Lower leg skin (tissue), 4 donors: ENCODE data around the gene SNX3. TPM values are rescaled to one million over a fixed set of nuclear protein-coding genes. Genes with fewer than 3 reads are reported as not detected.
A peak's percentile ranks its signal among the peaks of the same experiment; 100 is the strongest.

Experiments used
- DNase-seq, 2 donors: peaks; one replicate each; pipeline ENCODE4 v3.0.0-alpha.2; 2019; ENCODE audit warnings: low spot score in 2 of 2
- H3K4me3 ChIP-seq: fragments of 200-600 bp; sonication (generic); 2 replicates; pipeline ENCODE4 v1.5.1; 2017; ENCODE audit warnings: mild to moderate bottlenecking, low read depth; ENCODE audit not compliant: poor library complexity, severe bottlenecking
- CTCF ChIP-seq, 3 donors: fragments of 450-650 bp; IDR thresholded peaks; one replicate each; pipeline ENCODE4 v1.5.1; 2016; ENCODE audit warnings: antibody characterized with exemption in 3 of 3, mild to moderate bottlenecking in 3 of 3, moderate library complexity in 2 of 3
- POLR2A ChIP-seq, 2 donors: fragments of 450-650 bp; IDR thresholded peaks; one replicate each; pipeline ENCODE4 v1.6.1; 2016 to 2017; ENCODE audit warnings: antibody characterized with exemption in 2 of 2, mild to moderate bottlenecking in 1 of 2, moderate library complexity in 1 of 2
- WGBS, 2 donors: methylation state at CpG; one replicate each; pipeline ENCODE4 v1.1.5; 2018; 5-methylcytosine and 5-hydroxymethylcytosine counted together
- intact Hi-C: fragments of 100-400 bp; cut with DNase I; formaldehyde crosslinking; loops from one replicate; pipeline ENCODE4 v1.15.0; 2023; ENCODE audit warnings: low total_unique reads
- total RNA-seq, 4 donors: library from RNA; depleted of rRNA; stranded (reverse); fragments of >200 nt; gene quantifications; one replicate each; pipeline ENCODE4 v1.1.0, GENCODE V29; 2016

SNX3 gene
- total RNA-seq, 4 donors from 2014 or later = 94.6 to 127 (median 100) TPM

GRCh38 chr6:108163644-108164542 is 96.9 kb downstream of the SNX3 start:
- WGBS, 2 donors = 5 to 6% methylated on average over 41 of the region's 41 CpGs
- peak in 1 of 2 donors; percentile 40 for DNase-seq
- no peak for TF ChIP-seq POLR2A (IDR thresholded peaks at IDR 0.05)
- intact Hi-C loops = no loop called here
- no peak overlapping the region for H3K4me3 ChIP-seq

GRCh38 chr6:108163267-108163643 is 97.6 kb downstream of the SNX3 start:
- WGBS, 2 donors = 2 to 10% methylated on average over 6 of the region's 6 CpGs

DNA sequence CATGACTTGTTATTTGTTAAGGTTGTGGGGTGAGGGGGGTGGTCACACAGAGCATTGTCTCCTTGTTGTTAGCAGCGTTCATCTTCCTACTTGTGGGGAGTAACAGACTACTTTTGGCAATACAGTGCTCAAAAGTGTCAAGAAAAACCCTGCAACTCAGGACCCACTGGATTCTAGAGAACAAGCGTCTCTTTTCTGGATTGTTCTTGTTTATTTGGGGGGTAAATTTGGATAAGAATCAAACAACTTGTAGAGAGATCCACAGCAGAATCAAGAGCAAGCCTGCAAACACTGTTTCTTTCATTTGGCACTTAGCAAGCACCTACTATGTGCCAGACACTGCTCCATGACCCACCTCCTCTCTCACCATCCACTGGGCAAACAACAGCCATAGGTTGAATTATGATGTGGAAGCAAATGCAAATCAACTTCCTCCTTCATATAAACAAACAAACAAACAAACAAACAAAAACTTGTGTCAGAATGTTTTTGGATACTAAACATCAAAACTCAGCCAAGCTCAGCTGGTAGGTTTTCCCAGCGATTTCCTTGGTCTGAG is 99.0 kb downstream of the SNX3 start:
- DNase-seq = no peak
- no peak overlapping the region for H3K4me3 ChIP-seq
- intact Hi-C loops = no loop called here
- TF ChIP-seq CTCF (IDR thresholded peaks at IDR 0.05) (no peak), POLR2A (IDR thresholded peaks at IDR 0.05) (no peak)
- WGBS, 2 donors = 19 to 20% methylated on average over 3 of the region's 3 CpGs

More at GRCh38 chr6:108163267-108163643, 97.6 kb downstream of the SNX3 start:
- intact Hi-C loops = no loop called here
- no peak overlapping the region for H3K4me3 ChIP-seq
- no peak for DNase-seq
- TF ChIP-seq CTCF (IDR thresholded peaks at IDR 0.05) (no peak), POLR2A (IDR thresholded peaks at IDR 0.05) (no peak)

Other genes with a start within 250 kb of the SNX3 start
- 100 to 1,000 TPM in 1 of 4 donors, 10 to 100 TPM in 3; 21.0 to 134 (median 61.6) TPM for gene OSTM1, start 186.3 kb downstream of the SNX3 start, total RNA-seq
- gene NR2E1, start 95.0 kb downstream of the SNX3 start, total RNA-seq = not detected
- gene AFG1L, start 34.0 kb upstream of the SNX3 start, total RNA-seq = 1 to 10 TPM; 2.1 to 6.2 (median 2.8) TPM